CD14-positive monocyte (primary cell): ENCODE results near the gene SPSB1. TPM values are rescaled to one million over a fixed set of nuclear protein-coding genes. Genes with fewer than 3 reads are reported as not detected.

Experiments
- DNase-seq, 3 donors: peaks; one replicate each; pipeline ENCODE4 v3.0.0-alpha.2; 2011 to 2022
- H2AFZ ChIP-seq: 2 replicates; pipeline ENCODE4 v1.6.0; 2012; ENCODE audit warnings: mild to moderate bottlenecking, low read depth, low read length, inconsistent platforms; ENCODE audit not compliant: insufficient read depth, poor library complexity, severe bottlenecking
- H3K27ac ChIP-seq, 2 donors: 1 replicate in 1 of 2; 2 replicates in 1 of 2; pipeline ENCODE4 v1.5.1; 2012 to 2013; ENCODE audit warnings: low read length in 2 of 2, control low read depth in 1 of 2, inconsistent platforms in 1 of 2, low read depth in 1 of 2, mild to moderate bottlenecking in 1 of 2
- H3K27me3 ChIP-seq, 2 donors: one replicate each; pipeline versions ENCODE4 v1.6.0 to v1.6.1; 2011 to 2013; ENCODE audit warnings: low read length in 2 of 2; ENCODE audit not compliant: control insufficient read depth in 2 of 2, insufficient read depth in 2 of 2
- H3K36me3 ChIP-seq, 2 donors: replicated peaks in 1 of 2; 1 replicate in 1 of 2; 2 replicates in 1 of 2; pipeline versions ENCODE4 v1.5.1 to v1.6.1; 2012 to 2013; ENCODE audit warnings: low read length in 2 of 2, control low read depth in 1 of 2, inconsistent platforms in 1 of 2, mild to moderate bottlenecking in 1 of 2; ENCODE audit not compliant: insufficient read depth in 2 of 2, control insufficient read depth in 1 of 2
- H3K4me1 ChIP-seq, 2 donors: 1 replicate in 1 of 2; 2 replicates in 1 of 2; pipeline versions ENCODE4 v1.5.1 to v1.6.1; 2012 to 2013; ENCODE audit warnings: low read length in 2 of 2, control low read depth in 1 of 2, inconsistent platforms in 1 of 2, mild to moderate bottlenecking in 1 of 2, moderate library complexity in 1 of 2; ENCODE audit not compliant: insufficient read depth in 2 of 2, control insufficient read depth in 1 of 2
- H3K4me2 ChIP-seq: replicated peaks from 2 replicates; pipeline ENCODE3; 2012; ENCODE audit warnings: low read length, moderate library complexity, mild to moderate bottlenecking; ENCODE audit not compliant: poor library complexity, severe bottlenecking; ENCODE audit errors: extremely low read depth
- H3K4me3 ChIP-seq, 3 experiments: fragments of 200-600 bp in 1 of 3; sonication (generic) in 1 of 3; replicated peaks in 1 of 3; 1 replicate in 2 of 3; 2 replicates in 1 of 3; pipeline ENCODE4 v1.5.1; 2011 to 2013; ENCODE audit warnings: low read length in 3 of 3, mild to moderate bottlenecking in 3 of 3, control low read depth in 2 of 3, low read depth in 2 of 3, inconsistent platforms in 1 of 3, moderate library complexity in 1 of 3
- H3K79me2 ChIP-seq: 2 replicates; pipeline ENCODE4 v1.6.0; 2012; ENCODE audit warnings: mild to moderate bottlenecking, control low read depth, inconsistent platforms, low read length, moderate library complexity; ENCODE audit not compliant: insufficient read depth
- H3K9ac ChIP-seq: 2 replicates; pipeline ENCODE4 v1.6.0; 2017; ENCODE audit warnings: low read length, mild to moderate bottlenecking; ENCODE audit not compliant: insufficient read depth, poor library complexity, severe bottlenecking
- H3K9me3 ChIP-seq, 2 donors: replicated peaks in 1 of 2; 1 replicate in 1 of 2; 2 replicates in 1 of 2; pipeline versions ENCODE4 v1.5.1 to v1.6.1; 2012 to 2013; ENCODE audit warnings: low read length in 2 of 2, control low read depth in 1 of 2; ENCODE audit not compliant: control insufficient read depth in 1 of 2, insufficient read depth in 1 of 2
- H4K20me1 ChIP-seq: 2 replicates; pipeline ENCODE4 v1.6.0; 2012; ENCODE audit warnings: mild to moderate bottlenecking, low read length, control low read depth, moderate library complexity; ENCODE audit not compliant: insufficient read depth
- H3K27ac Mint-ChIP-seq, 7 donors: one replicate each; pipeline ENCODE4 v1.8.0; 2020; ENCODE audit warnings: mild to moderate bottlenecking in 7 of 7, mixed read lengths in 7 of 7, moderate library complexity in 6 of 7, inconsistent platforms in 2 of 7
- H3K27me3 Mint-ChIP-seq, 3 donors: one replicate each; pipeline ENCODE4 v1.8.0; 2021 to 2022; ENCODE audit warnings: low read depth in 3 of 3, mild to moderate bottlenecking in 3 of 3, mixed read lengths in 3 of 3, moderate library complexity in 3 of 3, inconsistent platforms in 1 of 3
- H3K36me3 Mint-ChIP-seq, 2 donors: one replicate each; pipeline ENCODE4 v1.8.0; 2020; ENCODE audit warnings: mixed read lengths in 2 of 2, inconsistent platforms in 1 of 2, mild to moderate bottlenecking in 1 of 2
- H3K4me1 Mint-ChIP-seq: one replicate; pipeline ENCODE4 v1.8.0; 2020; ENCODE audit warnings: mild to moderate bottlenecking, mixed read lengths
- H3K4me3 Mint-ChIP-seq, 2 donors: one replicate each; pipeline ENCODE4 v1.8.0; 2020; ENCODE audit warnings: mild to moderate bottlenecking in 2 of 2, mixed read lengths in 2 of 2, moderate library complexity in 1 of 2
- H3K9me3 Mint-ChIP-seq, 7 donors: one replicate each; pipeline ENCODE4 v1.8.0; 2020 to 2022; ENCODE audit warnings: mixed read lengths in 7 of 7, mild to moderate bottlenecking in 6 of 7, moderate library complexity in 6 of 7, inconsistent platforms in 2 of 7
- WGBS: methylation state at CpG from one replicate; pipeline ENCODE4 v1.1.5; 2013; ENCODE audit warnings: missing lambda C conversion rate; ENCODE audit not compliant: insufficient coverage; 5-methylcytosine and 5-hydroxymethylcytosine counted together
- intact Hi-C, 2 donors: fragments of 100-400 bp; cut with micrococcal nuclease; formaldehyde crosslinking; loops; one replicate each; pipeline versions ENCODE4 v1.15.0 to v1.15.1; 2023
- polyA plus RNA-seq, 3 donors: library from polyadenylated mRNA; depleted of rRNA in 1 of 3; unstranded in 2 of 3; stranded (reverse) in 1 of 3; fragments of 300-500 nt in 2 of 3; fragments of >200 nt in 1 of 3; fragmentation: Illumina TruSeq in 2 of 3; gene quantifications; 1 replicate in 2 of 3; 2 replicates in 1 of 3; pipeline ENCODE4 v1.2.3, GENCODE V29; 2012 to 2021
- TF ChIP-seq, protein P1 (sequence below): fragments of 200-600 bp; IDR thresholded peaks from one replicate; pipeline ENCODE4 v1.8.0; 2022; ENCODE audit warnings: antibody characterized with exemption, mild to moderate bottlenecking

The SPSB1 gene
- polyA plus RNA-seq, 3 donors, result 0.15 to 1.2 (median 0.29) TPM

DNA sequence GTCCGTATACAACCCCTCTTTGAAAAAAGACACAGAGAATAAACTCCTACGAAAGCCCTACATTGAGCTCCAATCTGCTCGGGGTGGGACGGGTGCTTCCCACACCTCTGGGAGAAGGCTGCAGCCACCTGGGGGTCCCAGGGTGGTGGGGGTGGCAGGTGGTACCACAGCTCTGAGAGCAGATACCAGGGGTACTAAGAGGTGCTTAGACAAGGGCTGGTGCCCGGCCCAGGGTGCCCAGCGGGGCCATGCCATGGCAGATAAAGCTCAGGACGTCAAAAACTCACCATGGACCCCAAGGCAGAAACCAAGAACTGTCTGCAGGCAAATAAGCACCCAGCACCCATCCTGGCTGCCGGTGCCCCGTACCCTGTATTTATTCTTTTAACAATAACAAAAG is 75.1 kb downstream of the SPSB1 start:
- Histone ChIP-seq H3K27ac (no peak overlapping the region), H3K9ac (no peak overlapping the region), H3K4me2 (no peak overlapping the region), H2AFZ (no peak overlapping the region), H4K20me1 (no peaks in the 10 kb centered on the region), H3K36me3 (no peaks in the 10 kb centered on the region), H3K9me3 (no peaks in the 10 kb centered on the region), H3K27me3 (no peaks in the 10 kb centered on the region), H3K4me1 (peaks cover 4% of the 10 kb centered on the region in 2 donors), H3K4me3 (no peak overlapping the region), H3K79me2 (no peaks in the 10 kb centered on the region)
- peaks cover 8 to 21% (median 16%) of the 10 kb centered on the region in 3 donors for H3K27me3 Mint-ChIP-seq
- intact Hi-C loops, result no loop called here
- H3K4me1 Mint-ChIP-seq, result peaks cover 6% of the 10 kb centered on the region
- no peak overlapping the region for H3K4me3 Mint-ChIP-seq
- no peak for DNase-seq
- TF ChIP-seq, protein P1, sequence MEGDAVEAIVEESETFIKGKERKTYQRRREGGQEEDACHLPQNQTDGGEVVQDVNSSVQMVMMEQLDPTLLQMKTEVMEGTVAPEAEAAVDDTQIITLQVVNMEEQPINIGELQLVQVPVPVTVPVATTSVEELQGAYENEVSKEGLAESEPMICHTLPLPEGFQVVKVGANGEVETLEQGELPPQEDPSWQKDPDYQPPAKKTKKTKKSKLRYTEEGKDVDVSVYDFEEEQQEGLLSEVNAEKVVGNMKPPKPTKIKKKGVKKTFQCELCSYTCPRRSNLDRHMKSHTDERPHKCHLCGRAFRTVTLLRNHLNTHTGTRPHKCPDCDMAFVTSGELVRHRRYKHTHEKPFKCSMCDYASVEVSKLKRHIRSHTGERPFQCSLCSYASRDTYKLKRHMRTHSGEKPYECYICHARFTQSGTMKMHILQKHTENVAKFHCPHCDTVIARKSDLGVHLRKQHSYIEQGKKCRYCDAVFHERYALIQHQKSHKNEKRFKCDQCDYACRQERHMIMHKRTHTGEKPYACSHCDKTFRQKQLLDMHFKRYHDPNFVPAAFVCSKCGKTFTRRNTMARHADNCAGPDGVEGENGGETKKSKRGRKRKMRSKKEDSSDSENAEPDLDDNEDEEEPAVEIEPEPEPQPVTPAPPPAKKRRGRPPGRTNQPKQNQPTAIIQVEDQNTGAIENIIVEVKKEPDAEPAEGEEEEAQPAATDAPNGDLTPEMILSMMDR, result no peak
- no peaks in the 10 kb centered on the region for H3K36me3 Mint-ChIP-seq
- 97% methylated on average over 5 of the region's 9 CpGs for WGBS
- H3K27ac Mint-ChIP-seq, result no peak overlapping the region
- no peaks in the 10 kb centered on the region for H3K9me3 Mint-ChIP-seq

- H3K36me3 ChIP-seq, result no peaks in the 10 kb centered on the region
- intact Hi-C loops, result no loop called here
- no peaks in the 10 kb centered on the region for H3K9me3 ChIP-seq
- Mint-ChIP-seq H3K36me3 (no peaks in the 10 kb centered on the region), H3K4me1 (peaks cover 1% of the 10 kb centered on the region), H3K27ac (no peak overlapping the region), H3K4me3 (no peak overlapping the region), H3K9me3 (no peaks in the 10 kb centered on the region), H3K27me3 (peaks cover 8 to 16% (median 13%) of the 10 kb centered on the region in 3 donors)
- H2AFZ ChIP-seq, result no peak overlapping the region
- H3K9ac ChIP-seq, result no peak overlapping the region
- no peaks in the 10 kb centered on the region for H3K79me2 ChIP-seq
- no peaks in the 10 kb centered on the region for H4K20me1 ChIP-seq
- H3K27ac ChIP-seq, result no peak overlapping the region
- DNase-seq, result no peak
- H3K4me3 ChIP-seq, result no peak overlapping the region
- H3K27me3 ChIP-seq, result no peaks in the 10 kb centered on the region
- 68% methylated on average over 8 of the region's 8 CpGs for WGBS
- TF ChIP-seq, protein P1, result no peak
- H3K4me2 ChIP-seq, result no peak overlapping the region
- H3K4me1 ChIP-seq, result peaks cover 3% of the 10 kb centered on the region in 2 donors
Observed at GRCh38 chr1:9368356-9368755, 75.7 kb downstream of the SPSB1 start.
